NCI-H2196 (cell line): ENCODE measurements around the gene CCDC107.
A peak's percentile ranks its signal among the peaks of the same experiment; 100 is the strongest.

Experiments
- DNase-seq: peaks from one replicate; lab custom pipeline; 2025; ENCODE audit not compliant: unreplicated experiment; lab: John Stamatoyannopoulos, UW

The CCDC107 gene

GRCh38 chr9:35682051-35682450, 24.0 kb downstream of the CCDC107 start:
- DNase-seq = no peak

- DNase-seq = no peak
These were observed 24.6 kb downstream of the CCDC107 start for GRCh38 chr9:35682520-35683315.

DNA sequence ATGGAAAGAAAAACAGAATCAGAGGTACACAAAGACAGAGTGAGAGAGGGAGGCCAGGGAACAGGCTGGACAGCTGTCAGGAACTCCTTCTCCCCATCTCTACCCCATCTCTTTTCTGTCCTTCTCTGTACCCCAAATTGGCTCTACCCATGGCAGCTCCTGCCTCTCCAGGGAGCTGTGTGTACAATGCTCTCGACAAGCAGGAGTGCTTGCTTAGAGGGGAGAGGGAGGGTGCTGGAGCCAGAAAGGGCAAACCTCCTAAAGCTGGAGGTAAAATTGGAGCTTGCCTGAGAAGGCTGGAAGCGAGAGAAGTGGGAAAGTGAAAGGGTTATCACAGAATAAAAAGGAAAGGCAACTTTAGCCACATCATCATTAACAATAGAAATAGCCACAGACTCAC, 25.2 kb downstream of the CCDC107 start:
- DNase-seq = no peak

- no peak for DNase-seq
These were observed 26.8 kb downstream of the CCDC107 start for GRCh38 chr9:35684921-35685320.

- DNase-seq = no peak
These were observed 27.4 kb downstream of the CCDC107 start for GRCh38 chr9:35685506-35685905.

DNA sequence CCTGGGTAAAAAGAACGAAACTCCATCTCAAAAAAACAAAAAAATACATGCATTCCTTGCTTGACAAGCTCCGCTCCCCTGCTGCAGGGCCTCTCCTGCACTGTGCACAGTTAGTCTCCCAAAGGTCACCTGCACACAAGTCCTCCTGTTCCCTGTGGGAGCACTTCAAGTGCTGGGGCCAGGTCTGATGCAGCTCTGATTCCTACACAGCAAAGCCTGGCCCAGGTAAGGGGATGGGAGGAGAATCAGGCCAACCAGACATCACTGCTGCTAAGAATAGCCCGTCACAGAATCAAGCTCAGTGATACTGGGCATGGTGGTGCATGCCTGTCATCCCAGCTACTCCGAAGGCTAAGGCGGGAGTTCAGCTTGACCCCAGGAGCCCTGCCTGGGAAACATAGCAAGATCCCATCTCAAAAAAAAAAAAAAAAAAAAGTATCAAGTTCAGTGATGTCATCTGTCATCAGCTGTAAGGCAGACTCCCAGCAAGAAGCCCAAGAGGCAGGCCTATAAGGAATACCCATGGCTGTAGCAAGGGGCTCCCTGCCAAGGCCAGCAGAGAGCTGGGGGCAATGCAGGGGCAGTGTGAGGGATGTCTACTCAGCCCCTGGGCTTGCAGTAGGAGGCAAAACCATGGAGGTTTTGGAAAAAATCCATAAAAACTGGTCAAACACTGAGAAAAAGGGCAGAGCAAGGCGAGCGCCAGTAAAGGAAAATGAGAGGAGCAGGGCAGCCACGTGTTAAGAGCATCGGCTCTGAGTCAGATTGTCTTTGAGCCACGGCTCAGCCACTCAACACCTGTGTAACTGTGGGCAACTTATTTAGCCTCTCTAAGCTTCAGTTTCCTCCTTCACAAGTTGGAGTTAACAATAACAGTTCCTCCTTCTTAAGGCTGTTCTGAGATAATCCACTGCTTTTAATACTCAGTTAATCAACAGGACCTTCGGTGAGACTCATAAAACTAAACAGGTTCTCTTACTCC, 28.4 kb downstream of the CCDC107 start:
- DNase-seq = no peak

GRCh38 chr9:35687306-35687705, 29.2 kb downstream of the CCDC107 start:
- DNase-seq = no peak

GRCh38 chr9:35687972-35688557, 30.0 kb downstream of the CCDC107 start:
- DNase-seq = no peak

- no peak for DNase-seq
These were observed 30.8 kb downstream of the CCDC107 start for GRCh38 chr9:35688558-35689541.

GRCh38 chr9:35689542-35690293, 31.6 kb downstream of the CCDC107 start, which contains the start of gene TPM2:
TSS of gene TPM2 (minus strand) at chr9:35689925. CDS start at chr9:35689817, 108 bp downstream.
- no peak for DNase-seq

- no peak for DNase-seq
These were observed 32.2 kb downstream of the CCDC107 start for GRCh38 chr9:35690294-35690613.

- DNase-seq = peak; percentile 27
These were observed 32.7 kb downstream of the CCDC107 start for GRCh38 chr9:35690614-35691333.

GRCh38 chr9:35691334-35691650, 33.2 kb downstream of the CCDC107 start:
- DNase-seq = no peak

GRCh38 chr9:35691757-35692301, 33.7 kb downstream of the CCDC107 start:
- no peak for DNase-seq

- no peak for DNase-seq
These were observed 37.9 kb downstream of the CCDC107 start for GRCh38 chr9:35695943-35696401.

- peak; percentile 38 for DNase-seq
These were observed 38.6 kb downstream of the CCDC107 start for GRCh38 chr9:35696520-35697215.

DNA sequence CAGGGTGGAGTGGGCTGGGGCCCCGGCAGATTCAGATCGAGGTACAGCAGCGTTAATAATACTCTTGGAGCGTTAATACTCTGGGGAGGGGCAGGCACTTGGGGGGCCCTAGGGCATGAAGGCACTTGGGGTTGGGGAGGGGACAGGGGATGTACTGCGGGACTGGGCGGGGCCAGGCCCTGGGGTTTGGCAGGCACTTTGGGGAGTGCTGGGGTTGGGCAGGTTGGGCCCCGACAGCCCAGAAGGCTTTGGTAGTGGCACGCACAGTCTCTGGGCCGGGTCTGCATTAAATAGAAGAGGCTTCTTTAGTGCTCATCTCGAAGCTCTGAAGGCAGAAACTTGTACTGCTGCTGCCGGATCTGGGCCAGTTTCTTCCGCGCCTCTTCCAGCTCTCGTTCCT, 39.4 kb downstream of the CCDC107 start:
- no peak for DNase-seq

GRCh38 chr9:35698231-35698630, 40.1 kb downstream of the CCDC107 start:
- DNase-seq = no peak
